Measurements from ENCODE around the gene ERV3-1.
"Not testable (repeated sequence)": the region's sequence is repeated elsewhere in the genome, so short reads cannot be mapped to it uniquely, and the experiment has no call there.

DNA sequence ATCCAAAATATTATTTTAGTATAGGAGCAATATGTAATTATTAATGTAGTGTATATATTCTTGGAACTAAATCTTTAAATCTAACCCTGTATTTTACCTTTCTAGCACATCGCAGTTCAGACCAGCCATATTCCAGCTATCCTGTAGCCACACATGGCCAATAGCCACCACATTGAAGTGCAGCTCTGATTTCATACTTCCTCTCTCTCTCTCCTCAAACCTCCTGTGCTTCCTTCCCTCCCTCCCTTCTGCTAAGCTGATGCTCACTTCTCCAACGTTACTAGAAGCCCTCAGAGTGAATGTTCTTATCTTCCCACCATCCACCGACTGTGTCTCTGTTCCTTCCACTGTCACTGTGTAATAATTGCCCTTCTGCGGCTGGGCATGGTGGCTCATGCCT is 549 bp upstream of the ERV3-1 start:
- TF ChIP-seq, protein P1, sequence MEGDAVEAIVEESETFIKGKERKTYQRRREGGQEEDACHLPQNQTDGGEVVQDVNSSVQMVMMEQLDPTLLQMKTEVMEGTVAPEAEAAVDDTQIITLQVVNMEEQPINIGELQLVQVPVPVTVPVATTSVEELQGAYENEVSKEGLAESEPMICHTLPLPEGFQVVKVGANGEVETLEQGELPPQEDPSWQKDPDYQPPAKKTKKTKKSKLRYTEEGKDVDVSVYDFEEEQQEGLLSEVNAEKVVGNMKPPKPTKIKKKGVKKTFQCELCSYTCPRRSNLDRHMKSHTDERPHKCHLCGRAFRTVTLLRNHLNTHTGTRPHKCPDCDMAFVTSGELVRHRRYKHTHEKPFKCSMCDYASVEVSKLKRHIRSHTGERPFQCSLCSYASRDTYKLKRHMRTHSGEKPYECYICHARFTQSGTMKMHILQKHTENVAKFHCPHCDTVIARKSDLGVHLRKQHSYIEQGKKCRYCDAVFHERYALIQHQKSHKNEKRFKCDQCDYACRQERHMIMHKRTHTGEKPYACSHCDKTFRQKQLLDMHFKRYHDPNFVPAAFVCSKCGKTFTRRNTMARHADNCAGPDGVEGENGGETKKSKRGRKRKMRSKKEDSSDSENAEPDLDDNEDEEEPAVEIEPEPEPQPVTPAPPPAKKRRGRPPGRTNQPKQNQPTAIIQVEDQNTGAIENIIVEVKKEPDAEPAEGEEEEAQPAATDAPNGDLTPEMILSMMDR (IDR thresholded peaks at IDR 0.05): not testable (repeated sequence)
- TF ChIP-seq, protein P2, sequence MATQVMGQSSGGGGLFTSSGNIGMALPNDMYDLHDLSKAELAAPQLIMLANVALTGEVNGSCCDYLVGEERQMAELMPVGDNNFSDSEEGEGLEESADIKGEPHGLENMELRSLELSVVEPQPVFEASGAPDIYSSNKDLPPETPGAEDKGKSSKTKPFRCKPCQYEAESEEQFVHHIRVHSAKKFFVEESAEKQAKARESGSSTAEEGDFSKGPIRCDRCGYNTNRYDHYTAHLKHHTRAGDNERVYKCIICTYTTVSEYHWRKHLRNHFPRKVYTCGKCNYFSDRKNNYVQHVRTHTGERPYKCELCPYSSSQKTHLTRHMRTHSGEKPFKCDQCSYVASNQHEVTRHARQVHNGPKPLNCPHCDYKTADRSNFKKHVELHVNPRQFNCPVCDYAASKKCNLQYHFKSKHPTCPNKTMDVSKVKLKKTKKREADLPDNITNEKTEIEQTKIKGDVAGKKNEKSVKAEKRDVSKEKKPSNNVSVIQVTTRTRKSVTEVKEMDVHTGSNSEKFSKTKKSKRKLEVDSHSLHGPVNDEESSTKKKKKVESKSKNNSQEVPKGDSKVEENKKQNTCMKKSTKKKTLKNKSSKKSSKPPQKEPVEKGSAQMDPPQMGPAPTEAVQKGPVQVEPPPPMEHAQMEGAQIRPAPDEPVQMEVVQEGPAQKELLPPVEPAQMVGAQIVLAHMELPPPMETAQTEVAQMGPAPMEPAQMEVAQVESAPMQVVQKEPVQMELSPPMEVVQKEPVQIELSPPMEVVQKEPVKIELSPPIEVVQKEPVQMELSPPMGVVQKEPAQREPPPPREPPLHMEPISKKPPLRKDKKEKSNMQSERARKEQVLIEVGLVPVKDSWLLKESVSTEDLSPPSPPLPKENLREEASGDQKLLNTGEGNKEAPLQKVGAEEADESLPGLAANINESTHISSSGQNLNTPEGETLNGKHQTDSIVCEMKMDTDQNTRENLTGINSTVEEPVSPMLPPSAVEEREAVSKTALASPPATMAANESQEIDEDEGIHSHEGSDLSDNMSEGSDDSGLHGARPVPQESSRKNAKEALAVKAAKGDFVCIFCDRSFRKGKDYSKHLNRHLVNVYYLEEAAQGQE (IDR thresholded peaks at IDR 0.05; ENCODE audit: insufficient read depth in 1 of 2, low read depth in 2 of 2, low read length in 1 of 2): not testable (repeated sequence)
- not testable (repeated sequence) for TF ChIP-seq POLR2AphosphoS5 (IDR thresholded peaks at IDR 0.05; ENCODE audit: low read depth, low read length); SIN3A (IDR thresholded peaks at IDR 0.05; ENCODE audit: borderline replicate concordance, insufficient read depth, low read depth, low read length); TCF7L2 (IDR thresholded peaks at IDR 0.05; ENCODE audit: low read depth, low read length)
